ENCODE data around the gene DUSP21. TPM values are rescaled to one million over a fixed set of nuclear protein-coding genes. Genes with fewer than 3 reads are reported as not detected.

The DUSP21 gene
- total RNA-seq, 1 experiment from 2014 or later, result not detected

- BruUV-seq (replicated peaks), result no TSS peak
Measured at GRCh38 chrX:44876086-44876485, 32.3 kb downstream of the DUSP21 start.

DNA sequence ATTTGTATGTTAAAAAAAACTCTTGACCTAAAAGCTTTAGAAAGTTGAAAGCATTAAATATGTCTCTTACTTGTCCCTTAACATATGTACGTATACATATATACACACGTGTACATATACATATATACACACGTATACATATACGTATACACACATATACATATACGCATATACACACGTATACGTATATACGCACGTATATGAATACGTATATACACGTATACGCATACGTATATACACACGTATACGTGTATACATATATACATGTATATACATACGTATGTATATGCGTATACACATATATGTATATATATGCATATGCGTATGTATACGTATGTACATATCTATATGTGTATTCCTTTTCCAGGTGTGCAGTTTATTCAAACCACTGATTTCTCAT lies 32.9 kb downstream of the DUSP21 start:
- intact Hi-C loops (cut with micrococcal nuclease; ENCODE audit: unreplicated experiment), result loop anchor here (10.0 kb wide), 1 partner anchor 332 kb away; the partner anchor contains the start of gene FUNDC1
- no peak for DNase-seq (ENCODE audit: low spot score)
- Histone ChIP-seq H3K9me3 (ENCODE audit: low read depth, low read length, poor library complexity, severe bottlenecking) (no peaks in the 10 kb centered on the region), H3K4me3 (ENCODE audit: low read depth, low read length, poor library complexity, severe bottlenecking) (no peak overlapping the region), H3K4me1 (ENCODE audit: insufficient read depth, low read length, poor library complexity, severe bottlenecking) (peaks cover 7% of the 10 kb centered on the region), H3K27ac (ENCODE audit: low read depth, low read length, poor library complexity, severe bottlenecking) (no peak overlapping the region), H3K27me3 (replicated peaks; ENCODE audit: insufficient read depth, low read depth, low read length, poor library complexity) (no peaks in the 10 kb centered on the region), H3K36me3 (ENCODE audit: insufficient read depth, low read length, poor library complexity, severe bottlenecking) (peaks cover 5% of the 10 kb centered on the region)
- BruUV-seq (replicated peaks), result no TSS peak
- TF ChIP-seq CTCF (conservative IDR thresholded peaks at IDR 0.05; ENCODE audit: low read depth, low read length), result no peak
- TF ChIP-seq EZH2 (IDR thresholded peaks at IDR 0.05; ENCODE audit: borderline replicate concordance, low read depth, low read length, poor library complexity, severe bottlenecking), result no peak
- ChIA-PET POLR2A (ENCODE audit: low non-redundant PET) (no interaction called here), CTCF (no interaction called here)

More at GRCh38 chrX:44876086-44876485, 32.3 kb downstream of the DUSP21 start:
- H3K36me3 ChIP-seq (ENCODE audit: insufficient read depth, low read length, poor library complexity, severe bottlenecking), result peaks cover 5% of the 10 kb centered on the region
- no peaks in the 10 kb centered on the region for H3K9me3 ChIP-seq (ENCODE audit: low read depth, low read length, poor library complexity, severe bottlenecking)
- no peak overlapping the region for H3K27ac ChIP-seq (ENCODE audit: low read depth, low read length, poor library complexity, severe bottlenecking)
- intact Hi-C loops (cut with micrococcal nuclease; ENCODE audit: unreplicated experiment), result loop anchor here (10.0 kb wide), 1 partner anchor 331 kb away; the partner anchor contains the start of gene FUNDC1
- POLR2A ChIA-PET (ENCODE audit: low non-redundant PET), result interaction anchor here (0.6 kb wide), 1 partner anchor 663 kb away, joined by 3 read pairs; no protein-coding TSS in a partner anchor
- peaks cover 11% of the 10 kb centered on the region for H3K4me1 ChIP-seq (ENCODE audit: insufficient read depth, low read length, poor library complexity, severe bottlenecking)
- TF ChIP-seq EZH2 (IDR thresholded peaks at IDR 0.05; ENCODE audit: borderline replicate concordance, low read depth, low read length, poor library complexity, severe bottlenecking) (no peak), CTCF (conservative IDR thresholded peaks at IDR 0.05; ENCODE audit: low read depth, low read length) (no peak)
- H3K27me3 ChIP-seq (replicated peaks; ENCODE audit: insufficient read depth, low read depth, low read length, poor library complexity), result no peaks in the 10 kb centered on the region
- DNase-seq (ENCODE audit: low spot score), result no peak
- H3K4me3 ChIP-seq (ENCODE audit: low read depth, low read length, poor library complexity, severe bottlenecking), result peak overlapping the region; percentile 97
- CTCF ChIA-PET, result no interaction called here

DNA sequence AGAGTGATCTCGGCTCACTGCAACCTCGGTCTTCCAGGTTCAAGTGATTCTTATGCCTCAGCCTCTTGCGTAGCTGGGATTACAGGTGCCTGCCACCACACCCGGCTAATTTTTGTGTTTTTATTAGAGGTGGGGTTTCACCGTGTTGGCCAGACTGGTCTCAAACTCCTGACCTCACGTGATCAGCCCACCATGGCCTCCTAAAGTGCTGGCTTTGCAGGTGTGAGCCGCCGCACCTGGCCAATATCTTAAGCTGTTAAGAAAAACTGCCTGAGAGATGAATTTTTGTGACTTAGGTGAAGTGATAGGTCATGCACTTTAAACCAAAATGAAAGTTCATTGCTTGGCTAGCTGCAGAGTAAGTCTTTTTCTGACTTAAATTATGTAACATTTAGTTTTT lies 35.0 kb downstream of the DUSP21 start:
- BruUV-seq (replicated peaks), result no TSS peak
- intact Hi-C loops (cut with micrococcal nuclease; ENCODE audit: unreplicated experiment), result loop anchor here (10.0 kb wide), 1 partner anchor 334 kb away; the partner anchor contains the start of gene FUNDC1
- Histone ChIP-seq H3K9me3 (ENCODE audit: low read depth, low read length, poor library complexity, severe bottlenecking) (no peaks in the 10 kb centered on the region), H3K27me3 (replicated peaks; ENCODE audit: insufficient read depth, low read depth, low read length, poor library complexity) (no peaks in the 10 kb centered on the region), H3K27ac (ENCODE audit: low read depth, low read length, poor library complexity, severe bottlenecking) (no peak overlapping the region), H3K4me3 (ENCODE audit: low read depth, low read length, poor library complexity, severe bottlenecking) (no peak overlapping the region), H3K36me3 (ENCODE audit: insufficient read depth, low read length, poor library complexity, severe bottlenecking) (peaks cover 5% of the 10 kb centered on the region), H3K4me1 (ENCODE audit: insufficient read depth, low read length, poor library complexity, severe bottlenecking) (peaks cover 7% of the 10 kb centered on the region)
- TF ChIP-seq CTCF (conservative IDR thresholded peaks at IDR 0.05; ENCODE audit: low read depth, low read length), result no peak
- no peak for TF ChIP-seq EZH2 (IDR thresholded peaks at IDR 0.05; ENCODE audit: borderline replicate concordance, low read depth, low read length, poor library complexity, severe bottlenecking)
- ChIA-PET POLR2A (ENCODE audit: low non-redundant PET) (no interaction called here), CTCF (no interaction called here)
- DNase-seq (ENCODE audit: low spot score), result no peak
